HS-5 (cell line): ENCODE measurements around the gene PFKFB2.
"Not testable (repeated sequence)": the region's sequence is repeated elsewhere in the genome, so short reads cannot be mapped to it uniquely, and the experiment has no call there.

ENCODE experiments used
- DNase-seq: peaks from one replicate; pipeline ENCODE4 v3.0.0-alpha.2; 2012; ENCODE audit warnings: low read depth

PFKFB2 gene

GRCh38 chr1:207039380-207040180 is 13.5 kb upstream of the PFKFB2 start:
- no peak for DNase-seq

DNA sequence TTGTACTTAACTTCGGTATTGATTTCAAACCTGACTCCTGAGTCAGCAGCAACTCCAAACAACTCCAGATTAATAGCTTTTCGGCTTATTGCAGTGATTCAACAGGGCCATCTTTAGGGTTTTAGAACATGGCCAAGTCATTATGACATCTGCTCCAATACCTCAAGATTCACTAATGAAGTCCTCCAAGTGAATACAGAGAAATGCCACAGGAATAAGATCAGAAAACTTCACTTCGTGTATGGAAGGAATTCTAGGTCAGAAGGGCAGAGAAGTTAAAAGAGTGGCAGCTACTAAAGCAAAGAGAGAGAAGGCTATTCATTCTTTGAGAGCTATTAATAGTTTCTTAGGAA is 12.9 kb upstream of the PFKFB2 start:
- no peak for DNase-seq

DNA sequence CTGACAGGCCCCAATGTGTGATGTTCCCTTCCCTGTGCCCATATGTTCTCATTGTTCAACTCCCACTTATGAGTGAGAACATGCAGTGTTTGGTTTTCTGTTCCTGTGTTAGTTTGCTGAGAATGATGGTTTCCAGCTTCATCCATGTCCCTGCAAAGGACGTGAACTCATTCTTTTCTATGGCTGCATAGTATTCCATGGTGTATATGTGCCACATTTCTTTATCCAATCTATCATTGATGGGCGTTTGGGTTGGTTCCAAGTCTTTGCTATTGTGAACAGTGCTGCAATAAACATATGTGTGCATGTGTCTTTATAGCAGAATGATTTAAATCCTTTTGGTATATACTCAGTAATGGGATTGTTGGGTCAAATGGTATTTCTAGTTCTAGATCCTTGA is 11.7 kb upstream of the PFKFB2 start:
- not testable (repeated sequence) for DNase-seq

DNA sequence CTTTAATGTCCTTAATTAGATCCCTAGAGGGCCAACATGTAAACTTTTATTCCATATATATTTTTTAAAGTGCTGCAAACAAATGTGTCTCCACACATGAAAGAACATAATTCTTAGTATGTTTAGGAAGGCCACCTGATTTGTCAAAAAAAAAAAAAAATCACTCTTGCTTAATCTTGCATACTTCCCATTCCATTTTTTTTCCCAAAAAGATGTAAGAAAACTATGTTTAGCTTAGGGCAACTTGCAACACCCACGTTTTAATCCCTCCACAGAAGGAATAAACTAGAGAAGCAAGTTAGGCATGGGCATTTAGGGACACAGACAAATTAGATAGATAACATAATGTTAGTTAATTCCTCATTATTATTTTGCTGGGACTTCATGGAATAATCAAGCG is 7.6 kb upstream of the PFKFB2 start:
- no peak for DNase-seq

DNA sequence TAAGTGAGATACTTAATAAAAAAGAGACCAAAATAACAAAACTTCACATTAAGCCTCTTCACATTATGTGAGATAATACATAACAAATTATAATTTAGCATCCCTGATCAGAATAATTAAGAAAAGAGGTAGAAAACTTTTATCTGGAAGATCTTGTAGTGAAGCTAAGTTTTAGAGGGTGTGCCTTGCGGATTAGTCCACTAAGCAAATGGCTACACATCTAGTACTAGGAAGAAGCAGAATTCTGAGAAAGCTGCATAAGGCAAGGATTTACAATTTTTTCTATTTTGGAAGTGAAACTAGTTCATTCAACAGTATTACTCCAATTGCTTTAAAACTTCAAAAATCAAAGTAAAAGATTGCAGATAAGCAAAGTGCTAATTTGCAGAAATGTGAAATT is 5.6 kb upstream of the PFKFB2 start:
- no peak for DNase-seq

DNA sequence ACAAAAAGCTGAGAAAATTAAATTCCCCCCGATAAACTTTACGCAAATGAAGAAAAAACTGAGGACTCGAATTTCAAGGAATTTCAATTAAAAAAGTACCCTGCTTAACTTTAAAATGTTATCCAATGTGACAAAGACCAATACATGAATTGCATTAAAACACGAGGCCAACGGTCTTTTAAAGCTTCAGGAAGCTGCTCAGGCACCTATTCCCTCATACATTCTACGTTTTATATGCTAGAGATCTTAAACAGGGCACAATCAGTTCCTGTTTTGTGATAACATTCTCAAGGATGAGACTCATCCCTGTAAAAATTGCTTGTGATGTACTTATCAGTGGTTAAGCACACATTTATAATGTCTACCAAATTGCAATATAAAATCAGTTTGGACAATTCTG is 5.0 kb upstream of the PFKFB2 start:
- DNase-seq: no peak

DNA sequence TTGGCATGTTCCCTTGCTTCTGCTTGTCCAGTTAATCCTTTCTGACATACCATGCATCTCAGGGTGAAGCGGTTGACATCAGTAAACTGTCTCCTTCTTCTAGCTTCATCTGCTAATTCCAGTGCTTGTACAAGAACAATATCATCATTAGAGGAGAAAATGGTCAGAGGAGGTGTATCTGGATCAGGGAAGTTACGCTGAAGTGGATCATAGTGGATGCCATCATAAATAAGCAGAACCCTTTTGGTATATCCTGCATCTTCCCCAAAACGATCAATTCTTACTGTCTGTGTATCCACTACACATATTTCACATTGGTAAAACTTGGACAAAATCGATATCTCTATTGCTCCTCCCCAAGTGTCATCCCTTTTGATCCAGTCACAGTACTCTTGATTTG is 4.0 kb upstream of the PFKFB2 start:
- no peak for DNase-seq

DNA sequence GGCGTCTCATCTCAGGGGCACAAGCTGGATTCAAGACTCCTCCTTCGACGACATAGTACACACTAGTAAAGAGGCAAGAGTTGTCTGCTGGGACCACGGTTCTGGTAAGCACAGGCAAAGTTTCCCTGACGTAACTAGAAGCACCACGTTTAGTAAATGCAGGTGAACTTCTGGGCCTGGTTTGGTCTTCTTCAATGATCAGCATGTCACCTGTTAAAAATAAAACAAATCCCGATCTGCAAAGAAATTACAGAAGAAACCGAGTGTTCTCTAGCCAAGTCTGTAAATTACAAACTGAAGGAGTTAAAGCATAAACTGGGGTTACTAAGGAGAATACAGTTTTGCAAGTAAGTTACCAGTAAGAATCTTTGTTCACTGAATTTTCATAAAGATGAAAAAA is 3.6 kb upstream of the PFKFB2 start:
- DNase-seq: no peak

DNA sequence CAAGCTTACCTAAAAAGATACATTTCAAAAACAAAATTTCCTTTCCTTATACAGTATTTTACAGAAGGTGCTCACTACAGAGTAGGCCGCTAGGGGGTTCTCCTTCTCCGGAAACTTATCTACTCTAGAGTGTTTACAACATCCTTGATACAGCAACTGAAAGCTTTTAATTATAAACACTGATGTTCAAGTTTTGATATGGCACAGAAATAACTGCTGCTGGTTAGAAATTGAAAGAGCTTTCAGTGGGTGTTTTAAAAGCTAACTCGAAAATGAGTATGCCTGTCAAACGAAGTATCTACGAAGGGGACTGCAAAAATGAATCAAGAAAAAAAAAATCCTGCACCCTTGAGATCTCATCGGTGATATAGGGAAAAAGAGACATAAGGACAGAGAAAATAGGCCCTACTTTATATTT is 3.1 kb upstream of the PFKFB2 start:
- no peak for DNase-seq

DNA sequence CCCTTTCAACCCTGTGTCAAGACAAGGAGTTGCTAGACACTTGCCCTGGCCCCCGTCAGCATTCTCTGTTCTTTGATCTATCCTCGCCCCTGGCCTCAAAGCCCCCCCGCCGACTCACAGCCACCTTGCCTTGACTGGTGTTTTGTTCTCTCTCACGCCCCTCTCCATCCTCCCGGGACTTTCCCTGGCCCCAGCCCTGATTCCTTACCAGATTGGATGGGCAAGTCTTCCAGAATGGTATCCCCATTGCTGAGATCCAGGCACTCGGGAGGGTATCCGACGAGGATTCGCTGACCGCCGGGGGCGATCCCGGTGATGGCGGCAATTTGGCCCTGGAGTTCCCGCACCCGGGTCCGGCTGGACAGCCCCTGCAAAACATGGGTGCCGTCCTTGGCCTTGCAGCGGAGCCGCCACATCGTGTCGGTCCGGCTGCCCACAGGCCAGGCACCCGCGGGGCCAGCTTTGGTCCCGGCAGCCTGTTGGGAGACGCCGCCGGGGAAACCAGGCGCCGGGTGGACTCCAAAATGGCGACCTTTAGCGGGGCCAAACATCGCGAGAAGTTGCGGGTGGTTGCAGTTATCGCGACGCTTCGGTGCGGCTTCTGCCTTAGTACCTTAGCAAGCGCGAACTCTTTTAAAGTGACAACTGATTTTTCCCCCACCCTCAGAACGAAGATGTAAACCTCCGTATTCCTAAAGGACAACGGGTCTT is 2.4 kb upstream of the PFKFB2 start:
- DNase-seq: no peak

DNA sequence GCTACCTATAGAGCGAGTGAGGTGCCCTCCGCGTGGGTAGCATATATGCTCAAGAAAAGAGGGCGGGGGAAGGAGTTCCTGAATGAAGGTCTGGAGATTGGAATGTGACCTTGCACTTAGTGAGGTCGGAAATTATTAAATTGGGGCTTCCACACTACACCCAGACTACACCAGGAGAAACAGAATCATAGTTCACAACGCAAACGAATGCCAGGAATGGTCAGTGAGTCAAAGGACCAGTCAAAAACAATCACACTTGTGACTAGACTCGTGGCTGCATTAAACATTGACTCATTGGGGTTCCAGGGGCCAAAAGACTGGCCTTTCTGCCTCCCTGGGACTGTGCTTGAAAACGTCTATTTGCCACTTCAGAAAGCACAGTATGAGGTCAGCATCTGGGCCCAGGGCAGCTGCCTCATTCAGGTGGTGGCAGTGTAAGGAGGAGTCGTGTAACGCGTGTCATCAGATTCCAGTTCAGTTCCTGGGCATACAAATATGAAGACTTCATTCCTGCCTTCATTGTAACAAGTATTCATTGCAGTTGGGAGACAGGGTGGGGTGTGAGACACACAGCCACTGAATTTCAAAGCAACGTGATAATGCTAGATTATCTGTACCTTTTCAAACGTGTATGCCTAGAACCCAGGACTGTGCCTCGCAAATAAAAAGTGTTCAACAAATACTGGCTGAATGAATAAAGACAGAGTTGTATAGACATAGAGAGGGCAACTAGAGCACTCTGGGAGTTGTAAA is 1.7 kb upstream of the PFKFB2 start, which contains the start of gene YOD1:
YOD1 (minus strand) TSS at position 18 of the 753 bp plus-strand sequence. CDS start 178 bp downstream, outside the sequence.
- no peak for DNase-seq

- DNase-seq: no peak
Observed at GRCh38 chr1:207054491-207054890, 1.4 kb downstream of the PFKFB2 start.

GRCh38 chr1:207055386-207056001 is 2.4 kb downstream of the PFKFB2 start:
- DNase-seq: no peak

DNA sequence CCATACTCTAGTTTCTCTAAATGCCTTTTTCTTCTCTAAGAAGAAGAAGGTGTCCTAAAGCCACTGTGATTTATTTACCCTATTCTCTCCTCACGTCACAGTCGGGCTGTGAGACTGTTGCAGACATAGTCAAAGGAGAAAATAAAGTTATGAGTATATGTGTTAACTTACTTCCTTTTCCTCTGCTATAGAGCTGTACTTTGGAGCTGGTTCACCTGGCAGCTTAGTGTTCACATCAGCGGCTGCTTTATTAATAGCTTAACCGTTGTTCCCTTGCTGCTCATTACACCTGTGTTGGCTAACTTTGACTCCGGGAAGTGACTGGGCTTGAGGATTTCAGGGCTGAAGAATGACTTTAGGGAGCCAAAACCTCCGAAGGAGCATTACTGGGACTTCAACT is 3.6 kb downstream of the PFKFB2 start:
- no peak for DNase-seq

- DNase-seq: no peak
Observed at GRCh38 chr1:207058252-207058651, 5.2 kb downstream of the PFKFB2 start.

- no peak for DNase-seq
Observed at GRCh38 chr1:207058878-207059867, 6.1 kb downstream of the PFKFB2 start.

DNA sequence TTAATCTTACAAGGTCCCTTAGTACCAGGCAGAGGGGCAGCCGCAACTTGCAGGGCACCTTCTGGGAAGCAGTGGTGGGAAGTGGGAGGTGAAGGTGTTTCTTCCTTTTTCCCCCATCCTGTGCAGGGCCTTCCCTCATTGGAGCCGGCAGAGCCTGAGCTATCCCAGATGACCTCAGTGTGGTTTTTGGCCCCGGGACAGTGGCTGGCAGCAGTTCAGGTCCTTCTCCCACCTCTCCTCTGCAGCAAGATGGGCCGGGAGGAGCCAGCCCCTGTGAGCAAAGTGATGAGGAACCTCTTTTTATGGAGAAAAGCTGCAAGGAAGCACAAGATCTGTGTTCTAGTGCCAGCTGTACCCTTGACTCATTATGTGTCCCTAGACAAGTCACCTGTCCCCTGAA is 6.8 kb downstream of the PFKFB2 start:
- DNase-seq: no peak

- no peak for DNase-seq
Observed at GRCh38 chr1:207060596-207060995, 7.5 kb downstream of the PFKFB2 start.

- DNase-seq: no peak
Observed at GRCh38 chr1:207062058-207062457, 9.0 kb downstream of the PFKFB2 start.

DNA sequence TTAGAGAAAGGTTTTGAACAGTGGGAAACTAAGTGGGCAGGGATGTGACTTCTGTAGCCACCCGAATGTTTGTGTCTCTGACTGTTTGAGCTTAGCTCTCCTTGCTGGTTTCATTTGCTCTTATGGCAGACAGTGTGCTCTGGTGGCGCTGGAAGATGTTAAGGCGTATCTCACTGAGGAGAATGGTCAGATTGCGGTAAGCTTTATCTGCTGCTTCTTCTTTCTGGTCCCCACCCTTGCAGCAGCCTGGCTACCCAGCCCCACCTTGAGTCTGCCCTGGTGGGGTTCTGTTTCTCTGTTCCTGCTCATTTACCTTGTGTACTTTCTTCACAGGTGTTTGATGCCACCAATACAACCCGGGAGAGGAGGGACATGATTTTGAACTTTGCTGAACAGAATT is 9.9 kb downstream of the PFKFB2 start:
- no peak for DNase-seq

- DNase-seq: no peak
Observed at GRCh38 chr1:207064561-207064960, 11.5 kb downstream of the PFKFB2 start.
